ENCODE measurements around the gene ROGDI.

The ROGDI gene

GRCh38 chr16:4783951-4784336, 18.5 kb downstream of the ROGDI start:
- Histone ChIP-seq H3K27ac (no peak overlapping the region), H3K27me3 (peaks cover 0 to 6% of the 10 kb centered on the region in 2 donors), H3K36me3 (no peaks in the 10 kb centered on the region), H3K9me3 (no peaks in the 10 kb centered on the region), H3K4me1 (no peaks in the 10 kb centered on the region), H3K4me3 (no peak overlapping the region)
- no peak for DNase-seq
- intact Hi-C loops (cut with DNase I; ENCODE audit: low total_unique reads): no loop called here
- no peak for TF ChIP-seq CTCF (IDR thresholded peaks at IDR 0.05)

GRCh38 chr16:4783251-4783950, 19.0 kb downstream of the ROGDI start:
- peaks cover 0 to 6% of the 10 kb centered on the region in 2 donors for H3K27me3 ChIP-seq
- H3K36me3 ChIP-seq: no peaks in the 10 kb centered on the region
- H3K9me3 ChIP-seq: no peaks in the 10 kb centered on the region
- H3K4me1 ChIP-seq: no peaks in the 10 kb centered on the region
- intact Hi-C loops (cut with DNase I; ENCODE audit: low total_unique reads): no loop called here
- no peak overlapping the region for H3K27ac ChIP-seq
- no peak overlapping the region for H3K4me3 ChIP-seq
- TF ChIP-seq CTCF (IDR thresholded peaks at IDR 0.05): no peak
- DNase-seq: no peak

- Histone ChIP-seq H3K4me1 (no peaks in the 10 kb centered on the region), H3K9me3 (no peaks in the 10 kb centered on the region), H3K27me3 (peaks cover 0 to 5% of the 10 kb centered on the region in 2 donors), H3K4me3 (no peak overlapping the region), H3K36me3 (no peaks in the 10 kb centered on the region), H3K27ac (no peak overlapping the region)
- TF ChIP-seq CTCF (IDR thresholded peaks at IDR 0.05): no peak
- no peak for DNase-seq
- intact Hi-C loops (cut with DNase I; ENCODE audit: low total_unique reads): no loop called here
These were observed 22.2 kb downstream of the ROGDI start for GRCh38 chr16:4780235-4780634.

GRCh38 chr16:4778050-4778392, 24.4 kb downstream of the ROGDI start:
- no peaks in the 10 kb centered on the region for H3K4me1 ChIP-seq
- no peaks in the 10 kb centered on the region for H3K9me3 ChIP-seq
- H3K27ac ChIP-seq: no peak overlapping the region
- DNase-seq: no peak
- no peaks in the 10 kb centered on the region for H3K36me3 ChIP-seq
- no peak for TF ChIP-seq CTCF (IDR thresholded peaks at IDR 0.05)
- intact Hi-C loops (cut with DNase I; ENCODE audit: low total_unique reads): no loop called here
- peaks cover 0 to 5% of the 10 kb centered on the region in 2 donors for H3K27me3 ChIP-seq
- no peak overlapping the region for H3K4me3 ChIP-seq

- DNase-seq: no peak
- no peaks in the 10 kb centered on the region for H3K9me3 ChIP-seq
- TF ChIP-seq CTCF (IDR thresholded peaks at IDR 0.05): no peak
- intact Hi-C loops (cut with DNase I; ENCODE audit: low total_unique reads): no loop called here
- H3K4me1 ChIP-seq: no peaks in the 10 kb centered on the region
- no peaks in the 10 kb centered on the region for H3K36me3 ChIP-seq
- H3K4me3 ChIP-seq: no peak overlapping the region
- peaks cover 0 to 5% of the 10 kb centered on the region in 2 donors for H3K27me3 ChIP-seq
- no peak overlapping the region for H3K27ac ChIP-seq
These were observed 24.9 kb downstream of the ROGDI start for GRCh38 chr16:4777339-4778049.
